ENCODE measurements around the gene BLNK. TPM values are rescaled to one million over a fixed set of nuclear protein-coding genes. Genes with fewer than 3 reads are reported as not detected.

BLNK gene
- total and polyA plus RNA-seq, 2 donors (not counting 1 experiment from before 2014, with no cell fraction given) = 0.33 TPM; not detected in 1

DNA sequence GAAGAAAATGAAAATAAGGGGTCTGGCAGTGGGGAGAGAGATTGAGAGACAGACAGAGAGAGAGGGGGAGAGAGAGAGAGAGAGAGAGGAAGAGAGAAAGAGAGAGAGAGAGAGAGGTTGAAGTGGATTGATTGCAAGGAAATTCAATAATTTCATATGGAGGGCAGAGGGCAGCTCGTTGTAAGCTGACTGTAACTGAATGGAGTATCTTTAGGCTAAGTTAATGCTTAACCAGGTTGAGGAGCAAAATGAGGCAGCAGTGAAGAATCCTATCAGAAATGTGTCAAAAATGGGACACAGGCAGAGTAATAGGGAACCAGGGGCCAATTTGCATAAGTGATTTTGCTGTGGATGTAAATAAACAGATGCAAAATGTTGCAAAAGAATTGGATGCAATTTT is 21.0 kb downstream of the BLNK start:
- Histone ChIP-seq H3K9ac (ENCODE audit: insufficient read depth, low read length) (no peak overlapping the region), H3K4me2 (ENCODE audit: extremely low read depth, insufficient read depth, low read length) (no peak overlapping the region), H3K27me3 (ENCODE audit: control insufficient read depth, insufficient read depth, low read length) (no peaks in the 10 kb centered on the region), H3K4me1 (ENCODE audit: control insufficient read depth, extremely low read depth, insufficient read depth, low read length) (no peaks in the 10 kb centered on the region), H4K20me1 (ENCODE audit: control insufficient read depth, extremely low read depth, insufficient read depth, low read length) (no peaks in the 10 kb centered on the region), H3K79me2 (ENCODE audit: control insufficient read depth, insufficient read depth, low read length) (no peaks in the 10 kb centered on the region), H2AFZ (ENCODE audit: low read length) (no peak overlapping the region), H3K36me3 (ENCODE audit: control insufficient read depth, insufficient read depth, low read length) (no peaks in the 10 kb centered on the region), H3K9me3 (ENCODE audit: control insufficient read depth, insufficient read depth, low read depth, low read length) (no peaks in the 10 kb centered on the region), H3K27ac (ENCODE audit: insufficient read depth, low read length) (no peak overlapping the region), H3K4me3 (replicated peaks in 1 of 4; ENCODE audit: control extremely low read depth in 1 of 4, insufficient read depth in 1 of 4, low read depth in 3 of 4, low read length in 4 of 4) (no peak overlapping the region)
- DNase-seq (ENCODE audit: low read depth in 2 of 2) = no peak
- TF ChIP-seq EZH2 (IDR thresholded peaks at IDR 0.05; ENCODE audit: low read length, missing control alignments) = no peak
- no peak for TF ChIP-seq CTCF (conservative IDR thresholded peaks at IDR 0.05 in 1 of 2, IDR thresholded peaks at IDR 0.05 in 1 of 2; ENCODE audit: low read depth in 1 of 2, low read length in 2 of 2)

- H2AFZ ChIP-seq (ENCODE audit: low read length) = no peak overlapping the region
- no peaks in the 10 kb centered on the region for H3K27me3 ChIP-seq (ENCODE audit: control insufficient read depth, insufficient read depth, low read length)
- TF ChIP-seq EZH2 (IDR thresholded peaks at IDR 0.05; ENCODE audit: low read length, missing control alignments) = no peak
- TF ChIP-seq CTCF (conservative IDR thresholded peaks at IDR 0.05 in 1 of 2, IDR thresholded peaks at IDR 0.05 in 1 of 2; ENCODE audit: low read depth in 1 of 2, low read length in 2 of 2) = no peak
- H3K79me2 ChIP-seq (ENCODE audit: control insufficient read depth, insufficient read depth, low read length) = no peaks in the 10 kb centered on the region
- H3K36me3 ChIP-seq (ENCODE audit: control insufficient read depth, insufficient read depth, low read length) = no peaks in the 10 kb centered on the region
- no peak for DNase-seq (ENCODE audit: low read depth in 2 of 2)
- no peaks in the 10 kb centered on the region for H3K9me3 ChIP-seq (ENCODE audit: control insufficient read depth, insufficient read depth, low read depth, low read length)
- H3K4me3 ChIP-seq (replicated peaks in 1 of 4; ENCODE audit: control extremely low read depth in 1 of 4, insufficient read depth in 1 of 4, low read depth in 3 of 4, low read length in 4 of 4) = no peak overlapping the region
- no peak overlapping the region for H3K9ac ChIP-seq (ENCODE audit: insufficient read depth, low read length)
- H3K4me2 ChIP-seq (ENCODE audit: extremely low read depth, insufficient read depth, low read length) = no peak overlapping the region
- no peaks in the 10 kb centered on the region for H3K4me1 ChIP-seq (ENCODE audit: control insufficient read depth, extremely low read depth, insufficient read depth, low read length)
- H4K20me1 ChIP-seq (ENCODE audit: control insufficient read depth, extremely low read depth, insufficient read depth, low read length) = no peaks in the 10 kb centered on the region
- H3K27ac ChIP-seq (ENCODE audit: insufficient read depth, low read length) = no peak overlapping the region
These were observed 22.1 kb downstream of the BLNK start for GRCh38 chr10:96249264-96249663.

- Histone ChIP-seq H3K9me3 (ENCODE audit: control insufficient read depth, insufficient read depth, low read depth, low read length) (no peaks in the 10 kb centered on the region), H3K79me2 (ENCODE audit: control insufficient read depth, insufficient read depth, low read length) (no peaks in the 10 kb centered on the region), H3K4me3 (replicated peaks in 1 of 4; ENCODE audit: control extremely low read depth in 1 of 4, insufficient read depth in 1 of 4, low read depth in 3 of 4, low read length in 4 of 4) (no peak overlapping the region), H3K4me2 (ENCODE audit: extremely low read depth, insufficient read depth, low read length) (no peak overlapping the region), H3K36me3 (ENCODE audit: control insufficient read depth, insufficient read depth, low read length) (no peaks in the 10 kb centered on the region), H2AFZ (ENCODE audit: low read length) (no peak overlapping the region), H3K27me3 (ENCODE audit: control insufficient read depth, insufficient read depth, low read length) (no peaks in the 10 kb centered on the region), H3K27ac (ENCODE audit: insufficient read depth, low read length) (no peak overlapping the region), H3K9ac (ENCODE audit: insufficient read depth, low read length) (no peak overlapping the region), H4K20me1 (ENCODE audit: control insufficient read depth, extremely low read depth, insufficient read depth, low read length) (no peaks in the 10 kb centered on the region), H3K4me1 (ENCODE audit: control insufficient read depth, extremely low read depth, insufficient read depth, low read length) (no peaks in the 10 kb centered on the region)
- TF ChIP-seq EZH2 (IDR thresholded peaks at IDR 0.05; ENCODE audit: low read length, missing control alignments) (no peak), CTCF (conservative IDR thresholded peaks at IDR 0.05 in 1 of 2, IDR thresholded peaks at IDR 0.05 in 1 of 2; ENCODE audit: low read depth in 1 of 2, low read length in 2 of 2) (no peak)
- DNase-seq (ENCODE audit: low read depth in 2 of 2) = no peak
These were observed 27.0 kb downstream of the BLNK start for GRCh38 chr10:96244354-96244753.

All from fibroblast of lung (primary cell).